HuH-7 (cell line): ENCODE data around the gene MCEMP1.

Experiments
- DNase-seq: peaks from one replicate; pipeline ENCODE4 v3.0.0; 2011; ENCODE audit warnings: low spot score

Gene MCEMP1

DNA sequence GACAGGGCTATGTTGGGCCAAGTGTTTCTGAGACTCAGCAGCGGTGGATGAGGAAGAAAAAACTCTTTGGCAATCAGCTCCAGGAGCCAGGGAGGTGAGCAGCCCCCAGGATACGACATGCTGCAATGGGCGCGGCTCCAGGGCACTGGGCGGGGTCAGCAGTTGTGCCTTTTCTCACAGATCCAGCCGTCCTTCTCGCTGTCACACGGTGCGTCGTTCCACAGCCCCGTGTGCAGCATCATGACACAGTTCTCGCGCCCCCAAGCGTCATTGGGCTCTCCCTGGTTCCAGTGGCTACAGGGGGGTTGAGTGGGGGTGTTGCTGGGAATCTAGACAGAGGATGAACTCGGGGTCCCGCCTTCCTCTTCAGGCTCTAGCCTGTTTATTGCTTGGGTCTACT, 52.3 kb downstream of the MCEMP1 start:
- DNase-seq = no peak
